COLO668 (cell line): ENCODE measurements around the gene SOD2.
"Not testable (repeated sequence)": the region's sequence is repeated elsewhere in the genome, so short reads cannot be mapped to it uniquely, and the experiment has no call there.

Experiments
- DNase-seq: peaks from one replicate; lab custom pipeline; 2025; ENCODE audit not compliant: unreplicated experiment; lab: John Stamatoyannopoulos, UW

The SOD2 gene

DNA sequence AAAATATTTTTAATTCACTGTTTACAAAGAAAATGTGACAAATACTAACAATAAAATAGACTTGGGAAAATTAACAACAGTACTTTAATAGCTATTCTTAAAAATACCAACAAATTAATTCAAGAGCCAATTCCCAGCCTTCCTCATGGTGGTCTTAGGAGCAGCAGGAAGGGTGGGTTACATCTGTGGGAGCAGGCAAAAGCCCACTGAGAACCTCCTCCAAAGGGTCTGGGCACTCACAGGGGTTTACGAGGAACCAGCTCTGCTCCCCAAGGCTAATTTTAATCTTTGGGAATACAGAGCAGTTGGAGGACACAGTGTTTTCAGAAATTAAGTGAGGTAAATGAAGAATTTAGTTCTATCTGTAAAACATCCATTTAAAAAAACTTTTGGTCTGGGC is 10.2 kb downstream of the SOD2 start:
- no peak for DNase-seq

DNA sequence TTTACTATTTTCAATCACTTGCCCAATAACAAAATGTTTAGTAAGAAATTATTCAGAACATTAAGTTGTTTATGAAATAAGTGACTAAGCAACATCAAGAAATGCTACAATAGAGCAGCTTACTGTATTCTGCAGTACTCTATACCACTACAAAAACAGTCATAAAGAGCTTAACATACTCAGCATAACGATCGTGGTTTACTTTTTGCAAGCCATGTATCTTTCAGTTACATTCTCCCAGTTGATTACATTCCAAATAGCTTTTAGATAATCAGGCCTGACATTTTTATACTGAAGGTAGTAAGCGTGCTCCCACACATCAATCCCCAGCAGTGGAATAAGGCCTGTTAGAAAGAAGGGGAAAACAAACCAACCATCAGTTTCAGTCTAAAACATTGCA is 10.7 kb downstream of the SOD2 start:
- DNase-seq = no peak

DNA sequence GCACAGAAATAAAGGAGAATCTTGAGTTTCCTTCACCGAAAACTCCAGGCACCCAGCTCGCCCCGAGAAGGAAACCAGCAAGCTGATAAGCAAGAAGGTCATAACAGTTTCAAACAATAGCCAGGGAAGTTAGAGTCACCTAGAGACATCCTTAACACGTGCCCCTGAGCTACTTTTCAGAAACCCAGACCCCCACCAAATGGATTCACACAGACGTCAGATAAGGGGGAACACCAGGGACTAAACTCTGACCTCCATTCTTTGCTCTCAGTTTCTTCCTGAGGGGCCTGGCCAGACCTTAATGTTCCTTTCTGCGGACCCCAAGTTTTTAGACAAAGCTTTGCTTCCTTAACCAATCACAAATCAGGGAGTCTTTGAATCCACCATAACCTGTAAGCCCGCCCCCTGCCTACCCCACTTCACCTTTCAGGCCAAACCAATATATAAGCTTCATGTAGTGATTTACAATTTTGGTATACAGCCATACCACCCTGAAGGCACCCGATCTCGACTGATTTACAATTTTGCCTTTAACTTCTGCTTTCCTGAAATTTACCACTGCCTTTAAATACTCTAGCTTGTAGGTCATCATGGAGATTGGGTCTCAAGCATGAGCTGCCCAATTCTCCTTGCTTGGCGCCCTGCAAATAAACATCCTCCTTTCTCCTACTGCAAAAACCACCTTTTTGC is 11.7 kb downstream of the SOD2 start:
- DNase-seq = no peak

DNA sequence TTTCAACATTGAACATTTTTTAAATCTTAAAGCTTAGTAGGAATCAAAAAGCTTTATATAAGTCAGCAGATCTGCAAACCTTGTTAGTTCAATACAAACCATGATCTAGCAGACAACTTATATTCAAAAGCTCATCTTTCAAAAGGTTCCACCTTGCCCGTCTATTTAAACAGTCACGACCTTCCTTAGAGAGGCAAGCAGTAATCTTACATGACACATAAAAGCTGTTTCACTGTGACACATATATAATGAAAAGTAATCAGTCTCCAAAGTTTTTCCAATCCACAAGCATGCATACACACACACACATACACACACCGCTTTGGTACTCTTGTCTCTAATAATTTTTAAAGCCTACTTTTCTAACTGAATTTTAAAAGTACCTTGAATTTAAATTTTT is 12.9 kb downstream of the SOD2 start:
- DNase-seq = no peak

DNA sequence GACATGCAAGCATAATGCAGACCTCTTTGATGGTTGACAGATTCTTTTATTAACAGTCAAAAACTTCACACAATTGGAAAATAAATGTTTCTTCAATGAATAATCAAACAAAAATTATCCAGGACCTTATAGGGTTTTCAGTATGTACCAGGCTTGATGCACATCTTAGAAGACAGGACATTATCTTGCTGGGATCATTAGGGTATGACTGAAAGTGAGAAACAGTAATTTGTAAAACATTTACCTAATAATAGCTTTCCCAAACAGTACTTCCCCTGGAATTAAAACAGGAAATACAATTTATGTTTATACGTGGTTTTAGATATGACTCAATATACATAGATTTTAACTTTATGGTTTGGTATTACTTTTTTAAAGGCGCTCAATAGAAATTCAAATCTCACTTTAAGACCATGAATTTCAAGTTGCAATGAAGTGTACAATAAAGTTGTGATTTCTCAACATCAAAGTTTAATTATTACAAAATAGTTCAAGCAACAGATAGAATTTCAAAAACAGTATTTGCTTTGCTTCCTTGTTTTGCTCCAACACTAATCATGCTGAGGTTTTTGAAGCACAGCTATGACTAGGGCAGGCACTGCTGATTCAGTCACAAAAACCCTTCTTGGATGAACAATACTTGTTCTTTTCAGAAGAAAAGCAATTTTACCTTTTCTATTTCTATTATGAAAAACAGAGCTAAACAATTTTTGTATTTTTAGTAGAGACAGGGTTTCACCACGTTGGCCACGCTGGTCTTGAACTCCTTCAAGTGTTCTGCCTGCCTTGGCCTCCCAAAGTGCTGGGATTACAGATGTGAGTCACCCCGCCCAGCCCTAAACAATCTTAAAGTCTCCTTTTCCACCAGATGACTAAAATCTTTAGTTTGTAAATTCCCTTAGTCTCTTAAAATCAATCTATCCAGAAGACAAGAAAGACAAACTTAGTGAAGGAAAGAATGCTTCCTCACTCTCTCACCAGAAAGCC is 13.7 kb downstream of the SOD2 start:
- no peak for DNase-seq

DNA sequence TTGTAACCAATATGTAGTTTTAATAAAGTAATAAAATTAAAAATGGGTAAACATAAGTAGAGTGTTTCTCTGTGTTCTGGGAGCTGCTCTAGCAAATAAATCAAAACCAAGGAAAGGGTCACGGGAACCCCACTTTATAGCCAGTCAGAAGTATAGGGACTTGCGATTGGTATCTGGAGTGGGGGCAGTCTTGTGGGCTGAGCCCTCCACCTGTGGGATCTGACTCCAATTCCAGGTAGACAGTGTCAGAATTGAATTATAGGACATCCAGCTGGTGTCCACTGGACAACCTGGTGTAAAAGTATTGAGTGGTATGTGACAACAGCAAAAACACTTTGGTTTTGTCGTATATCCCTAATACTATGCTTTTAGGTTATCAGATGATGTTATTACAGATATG is 14.5 kb downstream of the SOD2 start:
- DNase-seq = no peak

DNA sequence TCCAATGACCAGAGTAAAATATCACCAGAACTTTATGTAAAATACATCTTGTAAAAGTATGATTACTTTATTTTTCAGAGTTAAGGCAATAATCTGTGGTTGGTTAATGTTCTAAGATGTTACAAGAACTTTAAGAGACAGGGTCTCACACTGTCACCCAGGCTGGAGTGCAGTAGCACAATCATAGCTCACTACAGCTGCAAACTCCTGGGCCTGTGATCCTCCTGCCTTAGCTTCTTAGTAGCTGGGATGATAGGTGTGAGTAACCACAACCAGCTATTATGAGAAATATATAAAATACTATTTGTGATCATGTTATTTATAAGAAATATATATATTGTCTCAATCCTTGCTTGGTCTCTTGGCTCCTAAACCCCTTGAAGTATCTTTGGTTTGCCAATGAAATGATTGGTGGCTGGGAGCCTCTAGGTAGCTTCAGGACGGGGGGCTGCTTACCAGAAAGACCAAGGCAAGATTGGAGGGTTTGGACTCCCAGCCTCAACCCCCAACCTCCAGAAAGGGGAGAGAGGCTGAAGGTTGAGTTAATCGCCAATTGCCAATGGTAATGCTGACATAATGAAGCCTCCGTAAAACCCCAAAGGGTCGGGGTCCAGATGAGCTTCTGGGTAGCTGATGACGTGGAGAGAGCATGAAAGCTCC is 15.4 kb downstream of the SOD2 start:
- no peak for DNase-seq

DNA sequence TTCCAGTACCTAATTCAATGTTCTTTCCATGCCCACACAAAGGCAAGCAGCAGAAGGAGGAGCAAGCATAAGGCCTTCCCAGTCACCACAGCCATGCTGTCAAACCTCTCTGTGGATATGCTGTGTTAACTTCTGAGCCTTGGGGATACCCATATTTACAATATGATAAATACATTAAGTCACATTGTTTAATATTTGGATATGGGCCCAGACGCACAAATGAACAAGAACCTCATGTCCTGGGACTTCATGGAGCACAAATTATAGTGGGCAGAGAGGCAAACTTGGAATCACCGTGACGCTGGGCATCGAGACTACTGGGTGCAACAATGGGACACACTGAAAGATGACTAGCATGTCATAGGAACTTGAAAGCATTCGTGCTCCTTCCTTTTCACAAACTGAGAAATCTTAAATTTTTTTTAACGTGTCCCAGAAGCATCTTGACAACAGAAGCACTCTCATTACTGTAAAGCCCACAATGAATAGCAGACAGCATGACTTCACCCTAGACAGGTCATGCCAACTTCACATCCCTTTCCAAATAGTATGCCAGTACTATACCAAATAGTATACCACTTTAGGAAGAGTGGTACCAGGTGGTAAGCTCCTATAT is 16.0 kb downstream of the SOD2 start:
- DNase-seq = no peak

DNA sequence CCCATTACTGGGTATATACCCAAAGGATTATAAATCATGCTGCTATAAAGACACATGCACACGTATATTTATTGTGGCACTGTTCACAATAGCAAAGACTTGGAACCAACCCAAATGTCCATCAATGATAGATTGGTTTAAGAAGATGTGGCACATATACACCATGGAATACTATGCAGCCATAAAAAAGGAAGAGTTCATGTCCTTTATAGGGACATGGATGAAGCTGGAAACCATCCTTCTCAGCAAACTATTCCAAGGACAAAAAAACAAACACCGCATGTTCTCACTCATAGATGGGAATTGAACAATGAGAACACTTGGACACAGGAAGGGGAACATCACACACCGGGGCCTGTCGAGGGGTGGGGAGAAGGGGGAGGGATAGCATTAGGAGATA is 16.8 kb downstream of the SOD2 start:
- not testable (repeated sequence) for DNase-seq

DNA sequence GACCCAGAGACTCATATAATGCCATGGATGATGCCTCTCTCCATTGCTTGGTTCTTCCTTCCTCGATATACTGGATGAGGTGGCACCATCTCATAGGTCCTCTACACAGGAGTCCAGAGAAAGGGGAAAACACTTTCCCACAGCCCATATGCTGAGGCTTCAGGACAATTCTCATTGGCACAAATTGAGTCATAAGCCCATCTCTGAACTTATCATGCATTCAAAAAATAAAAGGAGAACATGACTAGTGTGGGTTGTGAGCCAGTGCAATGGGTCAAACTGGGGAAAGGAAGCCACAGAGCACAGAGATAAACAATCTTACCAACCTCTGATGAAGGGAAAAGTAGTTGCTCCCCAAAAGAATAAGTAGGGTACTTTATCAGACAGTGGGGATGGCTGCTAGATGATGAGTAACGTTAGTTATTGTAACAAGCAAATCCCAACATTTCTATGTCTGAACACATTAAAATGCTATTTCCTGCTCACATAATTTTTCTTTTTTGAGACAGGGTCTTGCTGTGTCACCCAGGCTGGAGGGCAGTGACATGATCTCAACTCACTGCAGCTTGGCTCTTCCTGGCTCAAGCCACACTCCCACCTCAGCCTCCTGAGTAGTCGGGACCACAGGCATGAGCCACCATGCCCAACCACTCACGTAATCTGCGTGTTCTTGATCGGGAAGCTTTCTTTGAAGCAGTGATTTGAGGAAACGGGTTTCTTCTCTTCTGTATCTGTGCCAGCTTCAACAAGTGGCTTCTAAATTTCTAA is 27.0 kb downstream of the SOD2 start:
- DNase-seq = no peak

DNA sequence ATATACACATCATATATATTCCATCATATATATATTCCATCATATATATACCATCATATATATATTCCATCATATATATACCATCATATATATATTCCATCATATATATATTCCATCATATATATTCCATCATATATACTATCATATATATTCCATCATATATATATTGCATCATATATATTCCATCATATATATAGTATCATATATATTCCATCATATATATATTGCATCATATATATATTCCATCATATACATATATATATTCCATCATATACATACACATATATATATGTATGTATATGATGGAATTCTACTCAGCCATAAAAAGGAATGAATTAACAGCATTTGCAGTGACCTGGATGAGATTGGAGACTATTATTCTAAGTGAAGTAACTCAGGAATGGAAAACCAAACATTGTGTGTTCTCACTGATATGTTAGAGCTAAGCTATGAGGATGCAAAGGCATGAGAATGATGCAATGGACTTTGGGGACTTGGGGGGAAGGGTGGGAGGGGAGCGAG is 29.6 kb downstream of the SOD2 start:
- not testable (repeated sequence) for DNase-seq

DNA sequence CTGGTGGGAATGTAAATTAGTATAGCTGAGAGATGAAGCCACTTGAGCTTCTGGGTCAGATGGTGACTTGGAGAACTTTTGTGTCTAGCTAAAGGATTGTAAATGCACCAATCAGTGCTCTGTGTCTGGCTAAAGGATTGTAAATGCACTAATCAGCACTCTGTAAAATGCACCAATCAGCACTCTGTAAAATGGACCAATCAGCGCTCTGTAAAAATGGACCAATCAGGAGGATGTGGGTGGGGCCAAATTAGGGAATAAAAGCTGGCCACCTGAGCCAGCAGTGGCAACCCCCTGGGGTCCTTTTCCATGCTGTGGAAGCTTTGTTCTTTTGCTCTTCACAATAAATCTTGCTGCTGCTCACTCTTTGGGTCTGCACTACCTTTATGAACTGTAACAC is 31.1 kb downstream of the SOD2 start:
- not testable (repeated sequence) for DNase-seq

DNA sequence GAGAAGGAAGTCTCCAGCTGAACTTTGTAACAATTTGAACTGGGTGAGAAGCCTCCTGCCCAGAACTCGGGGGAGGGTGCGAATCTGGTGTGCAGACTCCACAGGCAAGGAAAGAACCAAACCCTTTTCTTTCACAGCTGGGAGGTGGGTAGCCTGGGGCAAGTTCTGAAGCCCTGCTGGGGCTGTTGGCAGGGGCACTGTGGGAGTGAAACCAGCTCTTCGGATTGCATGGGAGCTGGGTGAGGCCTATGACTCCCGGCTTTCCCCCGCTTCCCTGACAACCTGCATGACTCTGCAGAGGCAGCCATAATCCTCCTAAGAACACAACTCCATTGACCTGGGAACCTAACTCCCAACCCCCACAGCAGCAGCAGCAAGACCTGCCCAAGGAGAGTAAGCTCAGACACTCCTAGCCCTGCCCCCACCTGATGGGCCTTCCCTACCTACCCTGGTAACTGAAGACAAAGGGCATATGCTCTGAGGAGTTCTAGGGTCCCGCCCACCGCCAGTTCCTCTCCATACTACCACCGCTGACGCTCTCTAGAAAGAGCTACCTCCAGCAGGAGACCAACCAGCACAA is 37.5 kb downstream of the SOD2 start:
- DNase-seq = no peak

DNA sequence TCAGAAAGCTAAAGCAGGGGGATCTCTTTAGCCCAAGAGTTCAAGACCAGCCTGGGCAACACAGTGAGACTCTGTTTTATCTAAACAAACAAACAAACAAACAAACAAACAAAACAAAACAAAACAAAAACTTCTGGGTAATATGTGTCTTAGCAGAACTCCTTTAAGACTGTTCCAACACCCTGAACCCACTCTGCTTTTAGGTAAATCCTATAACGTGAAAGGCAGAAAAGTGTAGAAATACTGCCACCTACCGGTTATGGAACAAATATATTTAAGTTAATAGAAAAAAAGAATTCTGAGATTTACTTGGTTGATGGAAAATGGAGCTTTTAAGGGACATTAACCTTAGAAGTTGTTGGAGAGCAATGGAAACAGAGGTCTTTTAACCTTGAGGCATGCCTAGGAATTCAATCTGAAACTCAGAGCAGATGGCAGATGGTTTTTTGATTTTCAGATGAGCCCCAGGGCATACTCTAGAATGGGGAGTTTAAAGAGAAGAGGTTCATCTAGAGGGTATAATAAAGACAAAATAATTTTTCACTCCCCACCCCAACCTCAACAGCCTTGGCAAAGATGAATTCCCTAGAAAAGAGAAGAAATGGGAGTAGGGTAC is 38.5 kb downstream of the SOD2 start:
- DNase-seq = no peak

DNA sequence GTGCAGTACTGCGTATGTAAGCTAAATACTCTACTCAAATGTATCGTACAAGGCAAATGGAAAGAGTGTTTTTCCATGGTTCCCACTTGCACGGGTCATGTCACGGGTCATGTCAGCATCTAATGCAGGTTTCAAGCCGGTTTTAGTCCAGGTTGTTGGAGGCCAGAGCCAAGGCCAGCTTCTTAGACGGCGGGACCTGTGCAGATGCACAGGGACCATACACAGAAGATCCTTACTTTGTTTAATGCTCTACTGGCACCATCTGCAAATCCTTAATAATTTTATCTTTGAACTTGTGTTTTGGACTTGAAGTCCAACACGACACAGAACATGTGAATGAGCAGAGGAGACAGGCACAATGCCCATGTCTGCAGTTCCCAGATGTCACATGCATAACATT is 42.7 kb downstream of the SOD2 start:
- no peak for DNase-seq

DNA sequence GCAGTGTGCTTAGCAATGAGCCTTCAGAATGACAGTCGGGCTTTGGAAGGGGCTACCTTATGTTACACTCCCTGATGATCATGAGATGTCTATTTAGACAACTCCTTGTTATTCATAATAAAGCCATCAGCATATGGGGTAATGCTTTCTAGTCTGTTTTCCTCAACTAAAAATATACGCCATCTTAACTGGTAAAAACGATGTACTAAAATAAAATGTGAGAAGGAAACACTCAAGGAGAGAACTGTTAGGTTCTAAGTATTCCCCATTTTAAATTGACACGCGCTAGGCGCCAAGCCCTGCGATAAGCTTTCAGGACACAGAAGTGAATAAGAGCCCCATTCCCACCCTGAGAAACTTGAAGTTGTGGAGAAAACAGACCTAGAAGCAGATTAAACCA is 43.6 kb downstream of the SOD2 start:
- no peak for DNase-seq

DNA sequence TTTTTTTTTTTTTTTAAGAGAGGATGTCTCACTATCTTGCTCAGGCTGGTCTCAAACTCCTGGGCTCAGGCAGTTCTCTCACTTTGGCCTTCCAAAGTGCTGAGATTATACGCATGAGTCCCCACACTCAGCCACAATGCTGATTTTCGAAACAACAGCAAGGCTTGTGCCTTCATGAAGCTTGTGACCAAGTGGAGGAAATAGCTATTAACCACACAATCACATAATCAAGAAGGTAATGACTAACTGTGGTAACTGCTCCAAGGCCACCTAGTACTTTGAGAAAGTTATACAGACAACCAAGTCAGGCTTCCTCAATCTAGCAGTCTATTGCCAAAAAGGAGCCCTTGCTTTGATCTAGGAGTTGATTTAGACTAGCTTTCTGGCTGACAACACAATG is 46.3 kb downstream of the SOD2 start:
- DNase-seq = no peak

DNA sequence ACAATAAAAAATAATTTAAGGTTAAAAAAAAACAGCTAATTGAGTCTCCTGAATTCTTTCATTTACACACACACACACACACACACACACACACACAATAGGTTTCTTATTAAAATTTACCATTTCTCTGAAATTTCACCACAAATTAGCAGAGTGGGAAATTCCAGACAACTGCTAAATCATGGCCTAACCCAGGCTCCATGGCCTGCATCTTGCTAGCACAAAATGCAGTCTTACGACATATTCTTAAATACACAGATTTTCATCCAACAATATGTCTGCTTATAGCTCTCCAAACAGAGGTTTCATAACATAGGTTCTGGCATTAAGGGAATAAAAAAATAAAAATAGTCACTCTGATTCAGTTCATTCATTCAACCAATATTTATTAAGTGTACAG is 46.9 kb downstream of the SOD2 start:
- DNase-seq = no peak

DNA sequence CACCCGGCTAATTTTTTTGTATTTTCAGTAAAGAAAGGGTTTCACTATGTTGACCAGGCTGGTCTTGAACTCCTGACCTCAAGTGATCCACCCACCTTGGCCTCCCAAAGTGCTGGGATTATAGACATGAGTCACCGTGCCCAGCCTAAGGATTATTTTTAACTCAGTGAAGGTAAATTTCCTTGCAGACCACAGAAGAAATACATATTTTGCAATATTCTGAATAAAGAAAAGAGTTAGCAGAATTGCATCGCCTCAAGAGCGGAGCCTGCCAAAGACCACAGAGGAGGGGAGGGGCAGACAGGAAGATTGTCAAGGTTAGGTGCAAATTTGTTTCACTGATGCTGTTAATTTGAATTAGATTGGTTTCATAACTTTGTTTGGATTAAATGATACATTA is 47.4 kb downstream of the SOD2 start:
- no peak for DNase-seq
